Measurements from ENCODE around the gene EFL1.

DNA sequence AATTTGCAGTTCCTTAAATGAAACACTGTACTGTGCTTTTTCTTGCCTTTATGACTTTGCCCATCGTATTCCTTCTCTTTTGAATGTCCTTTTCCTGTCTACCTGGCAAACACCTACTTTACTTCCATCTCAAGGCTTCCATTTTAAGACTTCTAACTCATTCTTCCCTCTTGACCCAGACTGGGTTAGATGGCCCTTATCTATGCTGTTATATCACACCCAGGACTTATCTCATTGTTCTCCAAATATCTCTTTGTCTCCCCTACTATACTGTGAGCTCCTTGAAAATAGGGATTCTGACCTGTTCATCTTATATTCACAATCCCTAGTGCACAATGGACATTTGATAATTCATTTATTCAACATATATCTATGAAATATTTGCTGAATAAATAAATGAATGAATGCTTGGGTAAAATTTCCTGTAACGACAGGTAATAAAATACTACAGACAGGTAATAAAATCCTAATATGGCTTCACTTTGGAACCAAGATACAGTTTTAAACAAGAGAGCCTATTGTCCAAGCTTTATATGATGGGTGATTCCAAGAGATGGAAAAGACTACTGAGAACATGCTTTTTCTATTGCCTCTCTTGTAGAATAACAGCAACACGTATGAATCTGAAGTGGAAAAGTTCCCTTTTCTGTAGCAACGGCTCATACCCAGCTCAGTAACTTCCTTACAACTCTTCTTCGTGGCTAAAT, 22.7 kb downstream of the EFL1 start:
- TF ChIP-seq ATF2 (tag by site-specific recombination; IDR thresholded peaks at IDR 0.05; ENCODE audit: low read depth) (no peak), ZNF704 (tag by site-specific recombination; IDR thresholded peaks at IDR 0.05) (no peak), TCF7L2 (IDR thresholded peaks at IDR 0.05; ENCODE audit: borderline replicate concordance, low read depth, low read length) (no peak), MEIS1 (CRISPR knock-in tag; IDR thresholded peaks at IDR 0.05; ENCODE audit: borderline replicate concordance) (no peak), ZNF488 (tag by site-specific recombination; IDR thresholded peaks at IDR 0.05) (no peak), ZNF76 (tag by site-specific recombination; IDR thresholded peaks at IDR 0.05; ENCODE audit: borderline replicate concordance, low read depth) (no peak), ZNF629 (tag by site-specific recombination; IDR thresholded peaks at IDR 0.05) (no peak), ZNF521 (tag by site-specific recombination; IDR thresholded peaks at IDR 0.05) (no peak), CTCF (tag by site-specific recombination; IDR thresholded peaks at IDR 0.05) (no peak)
- TF ChIP-seq, protein P1, sequence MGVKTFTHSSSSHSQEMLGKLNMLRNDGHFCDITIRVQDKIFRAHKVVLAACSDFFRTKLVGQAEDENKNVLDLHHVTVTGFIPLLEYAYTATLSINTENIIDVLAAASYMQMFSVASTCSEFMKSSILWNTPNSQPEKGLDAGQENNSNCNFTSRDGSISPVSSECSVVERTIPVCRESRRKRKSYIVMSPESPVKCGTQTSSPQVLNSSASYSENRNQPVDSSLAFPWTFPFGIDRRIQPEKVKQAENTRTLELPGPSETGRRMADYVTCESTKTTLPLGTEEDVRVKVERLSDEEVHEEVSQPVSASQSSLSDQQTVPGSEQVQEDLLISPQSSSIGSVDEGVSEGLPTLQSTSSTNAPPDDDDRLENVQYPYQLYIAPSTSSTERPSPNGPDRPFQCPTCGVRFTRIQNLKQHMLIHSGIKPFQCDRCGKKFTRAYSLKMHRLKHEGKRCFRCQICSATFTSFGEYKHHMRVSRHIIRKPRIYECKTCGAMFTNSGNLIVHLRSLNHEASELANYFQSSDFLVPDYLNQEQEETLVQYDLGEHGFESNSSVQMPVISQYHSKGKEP (tag by site-specific recombination; IDR thresholded peaks at IDR 0.05): no peak
